ENCODE results near the gene COG7.

GRCh38 chr16:23469814-23470213 is 16.8 kb upstream of the COG7 start:
- no peak for TF ChIP-seq ZNF263 (CRISPR knock-in tag; IDR thresholded peaks at IDR 0.05; ENCODE audit: low read depth)
- TF ChIP-seq CTCF (IDR thresholded peaks at IDR 0.05): no peak
- no peak for TF ChIP-seq ATF1 (CRISPR knock-in tag; IDR thresholded peaks at IDR 0.05)
- TF ChIP-seq SMAD3 (CRISPR knock-in tag; IDR thresholded peaks at IDR 0.05; ENCODE audit: borderline replicate concordance): no peak
- no peak for TF ChIP-seq ESRRA (CRISPR knock-in tag; IDR thresholded peaks at IDR 0.05; ENCODE audit: borderline replicate concordance)
- no peak for TF ChIP-seq MAX (CRISPR knock-in tag; IDR thresholded peaks at IDR 0.05)
- TF ChIP-seq E2F4 (CRISPR knock-in tag; IDR thresholded peaks at IDR 0.05; ENCODE audit: borderline replicate concordance, low read depth): no peak
- TF ChIP-seq ZNF423 (CRISPR knock-in tag; IDR thresholded peaks at IDR 0.05): no peak
- no peak for TF ChIP-seq MXD4 (CRISPR knock-in tag; IDR thresholded peaks at IDR 0.05; ENCODE audit: borderline replicate concordance)
- no peak for TF ChIP-seq ZNF671 (CRISPR knock-in tag; IDR thresholded peaks at IDR 0.05)
